ENCODE data around the gene TBC1D8B.
"Not testable (repeated sequence)": the region's sequence is repeated elsewhere in the genome, so short reads cannot be mapped to it uniquely, and the experiment has no call there.

The TBC1D8B gene
- 0.06 to 2.9 (median 0.91) reads per million in 9 experiments for total RNA-seq

DNA sequence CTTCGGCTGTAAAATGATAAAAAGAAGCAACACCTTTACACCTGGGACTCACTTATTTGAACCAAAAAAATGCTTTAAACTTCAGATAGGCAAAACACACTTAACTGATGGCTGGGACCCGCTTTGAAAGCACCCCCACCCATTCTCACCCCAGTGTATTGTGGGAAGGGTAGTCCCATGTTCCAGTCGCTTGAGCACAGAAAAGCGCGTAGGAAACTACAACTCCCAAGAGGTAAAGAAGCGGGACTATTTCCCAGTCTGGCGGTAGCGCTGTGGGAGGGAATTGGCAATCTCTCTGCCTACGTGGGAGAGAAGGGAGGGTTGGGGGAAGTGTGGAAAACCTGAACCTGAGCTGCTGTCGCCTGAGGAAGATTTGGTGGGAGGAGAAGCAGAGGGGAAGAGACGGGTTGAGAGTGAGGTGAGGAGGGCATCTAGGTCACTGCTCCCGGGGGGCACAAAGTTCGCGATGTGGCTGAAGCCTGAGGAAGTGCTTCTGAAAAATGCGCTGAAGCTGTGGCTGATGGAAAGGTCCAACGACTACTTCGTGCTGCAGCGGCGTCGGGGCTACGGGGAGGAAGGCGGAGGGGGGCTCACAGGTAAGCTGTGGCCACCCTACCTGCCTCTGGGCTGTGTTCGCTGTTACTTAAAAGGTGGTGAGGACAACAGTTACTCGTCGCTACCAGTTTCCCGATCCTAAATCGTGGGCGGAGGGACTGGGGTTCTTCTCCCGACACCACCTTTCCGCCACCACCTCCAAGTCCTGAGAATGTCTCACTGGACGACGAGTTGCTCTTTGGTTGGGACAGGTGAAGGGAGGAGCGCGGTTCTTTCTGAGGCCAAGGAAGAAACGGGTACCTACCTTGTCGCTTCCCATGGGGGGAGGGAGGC, at the start of gene TBC1D8B:
Gene TBC1D8B, plus strand, starts transcription at position 286 of the 888 bp plus-strand sequence. Its CDS starts 181 bp downstream, at position 467.
- no peak for DNase-seq
- peaks cover 40 to 45% of the 10 kb centered on the region in 2 donors for H3K27me3 Mint-ChIP-seq

DNA sequence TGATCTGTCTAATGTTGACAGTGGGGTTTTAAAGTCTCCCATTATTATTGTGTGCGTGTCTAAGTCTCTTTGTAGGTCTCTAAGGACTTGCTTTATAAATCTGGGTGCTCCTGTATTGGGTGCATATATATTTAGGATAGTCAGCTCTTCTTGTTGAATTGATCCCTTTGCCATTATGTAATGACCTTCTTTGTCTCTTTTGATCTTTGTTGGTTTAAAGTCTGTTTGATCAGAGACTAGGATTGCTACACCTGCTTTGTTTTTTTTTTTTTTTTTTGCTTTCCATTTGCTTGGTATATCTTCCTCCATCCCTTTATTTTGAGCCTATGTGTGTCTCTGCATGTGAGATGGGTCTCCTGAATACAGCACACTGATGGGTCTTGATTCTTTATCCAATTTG, 33.2 kb upstream of the TBC1D8B start:
- not testable (repeated sequence) for H3K36me3 Mint-ChIP-seq (ENCODE audit: insufficient read depth); DNase-seq; H3K4me3 Mint-ChIP-seq; H3K4me1 Mint-ChIP-seq (ENCODE audit: low read depth in 2 of 2); H3K9me3 Mint-ChIP-seq; ATAC-seq (replicated peaks); H3K27ac Mint-ChIP-seq
- peaks cover 10 to 16% of the 10 kb centered on the region in 2 donors for H3K27me3 Mint-ChIP-seq

More for the DNA sequence above, at the start of gene TBC1D8B:
- Mint-ChIP-seq H3K36me3 (ENCODE audit: insufficient read depth) (no peaks in the 10 kb centered on the region), H3K4me3 (peak within 1 kb of the TSS; percentile 76 to 78), H3K27ac (no peak within 1 kb of the TSS), H3K9me3 (no peaks in the 10 kb centered on the region), H3K4me1 (ENCODE audit: low read depth in 2 of 2) (peaks cover 4 to 7% of the 10 kb centered on the region in 2 donors)
- ATAC-seq (replicated peaks): peak; percentile 60

DNA sequence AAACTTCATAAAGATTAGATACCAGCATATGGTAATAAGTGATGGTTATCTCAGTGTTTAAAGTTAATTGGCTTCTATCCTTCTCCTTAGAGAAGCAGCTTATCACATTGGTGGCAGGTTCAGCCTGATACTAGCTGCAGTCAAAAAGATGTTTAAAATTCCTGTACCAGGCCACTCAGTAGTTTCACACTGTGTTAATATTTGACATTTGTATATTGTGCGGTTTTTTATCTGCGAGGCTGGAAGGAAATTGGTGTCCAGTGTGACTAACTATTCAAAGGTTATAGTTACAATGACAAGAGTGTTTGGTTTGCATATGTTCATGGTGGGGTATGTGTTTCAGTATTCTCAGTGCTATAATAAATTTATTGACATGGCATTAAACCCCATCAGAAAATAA, 27.5 kb upstream of the TBC1D8B start:
- Mint-ChIP-seq H3K36me3 (ENCODE audit: insufficient read depth) (no peaks in the 10 kb centered on the region), H3K27me3 (peaks cover 10 to 14% of the 10 kb centered on the region in 2 donors), H3K4me1 (ENCODE audit: low read depth in 2 of 2) (no peaks in the 10 kb centered on the region), H3K9me3 (no peaks in the 10 kb centered on the region), H3K4me3 (no peak overlapping the region), H3K27ac (no peak overlapping the region)
- no peak for ATAC-seq (replicated peaks)
- DNase-seq: no peak

- Mint-ChIP-seq H3K36me3 (ENCODE audit: insufficient read depth) (no peaks in the 10 kb centered on the region), H3K4me1 (ENCODE audit: low read depth in 2 of 2) (no peaks in the 10 kb centered on the region), H3K27ac (no peak overlapping the region), H3K9me3 (no peaks in the 10 kb centered on the region), H3K4me3 (no peak overlapping the region), H3K27me3 (peaks cover 3 to 15% of the 10 kb centered on the region in 2 donors)
- ATAC-seq (replicated peaks) (no peak), DNase-seq (no peak)
Measured at GRCh38 chrX:106780264-106780663, 22.2 kb upstream of the TBC1D8B start.

GRCh38 chrX:106780664-106781377, 21.7 kb upstream of the TBC1D8B start:
- H3K27ac Mint-ChIP-seq: no peak overlapping the region
- H3K9me3 Mint-ChIP-seq: no peaks in the 10 kb centered on the region
- no peaks in the 10 kb centered on the region for H3K36me3 Mint-ChIP-seq (ENCODE audit: insufficient read depth)
- peaks cover 8 to 20% of the 10 kb centered on the region in 2 donors for H3K27me3 Mint-ChIP-seq
- DNase-seq: no peak
- no peak for ATAC-seq (replicated peaks)
- no peaks in the 10 kb centered on the region for H3K4me1 Mint-ChIP-seq (ENCODE audit: low read depth in 2 of 2)
- no peak overlapping the region for H3K4me3 Mint-ChIP-seq

DNA sequence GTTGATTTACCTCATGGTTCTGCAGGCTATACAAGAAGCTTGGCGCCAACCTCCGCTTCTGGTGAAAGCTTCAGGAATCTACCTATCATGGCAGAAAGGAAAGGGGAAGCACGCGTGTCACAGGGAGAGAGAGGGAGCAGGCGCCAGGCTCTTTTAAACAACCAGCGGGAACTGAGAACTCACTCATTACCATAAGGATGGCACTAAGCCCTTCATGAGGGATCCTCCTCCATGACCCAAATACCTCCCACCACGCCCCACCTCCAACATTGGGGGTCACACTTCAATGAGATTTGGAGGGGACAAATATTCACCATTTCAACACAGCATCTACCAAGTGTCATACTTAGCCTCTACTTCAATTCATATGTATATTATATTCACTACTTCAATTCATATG, 18.8 kb upstream of the TBC1D8B start:
- H3K4me1 Mint-ChIP-seq (ENCODE audit: low read depth in 2 of 2): no peaks in the 10 kb centered on the region
- H3K9me3 Mint-ChIP-seq: no peaks in the 10 kb centered on the region
- DNase-seq (no peak), ATAC-seq (replicated peaks) (no peak)
- no peak overlapping the region for H3K4me3 Mint-ChIP-seq
- no peak overlapping the region for H3K27ac Mint-ChIP-seq
- no peaks in the 10 kb centered on the region for H3K36me3 Mint-ChIP-seq (ENCODE audit: insufficient read depth)
- peaks cover 18 to 24% of the 10 kb centered on the region in 2 donors for H3K27me3 Mint-ChIP-seq

DNA sequence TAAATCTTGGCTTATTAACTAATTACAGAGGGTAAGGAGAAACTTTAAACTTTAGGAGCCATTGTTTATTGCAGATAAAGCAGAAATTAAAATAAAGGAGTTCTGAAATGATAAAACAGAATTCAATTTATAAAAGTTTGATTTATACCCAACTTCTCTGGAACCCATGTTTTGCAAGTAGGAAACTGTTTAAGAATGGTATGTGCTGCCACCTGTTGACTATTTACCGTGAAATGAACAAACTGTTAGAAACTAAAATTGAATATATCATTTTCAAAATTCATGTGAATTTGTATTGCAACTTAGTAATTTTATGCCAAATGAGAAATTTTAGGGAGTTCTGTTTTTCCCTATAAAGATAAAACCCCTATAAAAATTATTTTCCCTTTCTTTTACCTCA, 11.0 kb upstream of the TBC1D8B start:
- no peaks in the 10 kb centered on the region for H3K36me3 Mint-ChIP-seq (ENCODE audit: insufficient read depth)
- no peak overlapping the region for H3K27ac Mint-ChIP-seq
- no peaks in the 10 kb centered on the region for H3K9me3 Mint-ChIP-seq
- ATAC-seq (replicated peaks): no peak
- no peak for DNase-seq
- H3K27me3 Mint-ChIP-seq: peaks cover 0 to 6% of the 10 kb centered on the region in 2 donors
- H3K4me3 Mint-ChIP-seq: no peak overlapping the region
- no peaks in the 10 kb centered on the region for H3K4me1 Mint-ChIP-seq (ENCODE audit: low read depth in 2 of 2)

- no peak overlapping the region for H3K27ac Mint-ChIP-seq
- peaks cover 4 to 7% of the 10 kb centered on the region in 2 donors for H3K4me1 Mint-ChIP-seq (ENCODE audit: low read depth in 2 of 2)
- no peaks in the 10 kb centered on the region for H3K36me3 Mint-ChIP-seq (ENCODE audit: insufficient read depth)
- peaks cover 40 to 45% of the 10 kb centered on the region in 2 donors for H3K27me3 Mint-ChIP-seq
- H3K4me3 Mint-ChIP-seq: peak overlapping the region; percentile 76 to 78
- no peak for ATAC-seq (replicated peaks)
- H3K9me3 Mint-ChIP-seq: no peaks in the 10 kb centered on the region
- DNase-seq: no peak
Measured at GRCh38 chrX:106802063-106802387, 448 bp upstream of the TBC1D8B start.

- ATAC-seq (replicated peaks): no peak
- Mint-ChIP-seq H3K9me3 (no peaks in the 10 kb centered on the region), H3K27me3 (peaks cover 0 to 7% of the 10 kb centered on the region in 2 donors), H3K4me1 (ENCODE audit: low read depth in 2 of 2) (no peaks in the 10 kb centered on the region), H3K4me3 (no peak overlapping the region), H3K36me3 (ENCODE audit: insufficient read depth) (no peaks in the 10 kb centered on the region), H3K27ac (no peak overlapping the region)
- DNase-seq: no peak
Measured at GRCh38 chrX:106811131-106811910, 8.8 kb downstream of the TBC1D8B start.

- H3K36me3 Mint-ChIP-seq (ENCODE audit: insufficient read depth); H3K4me3 Mint-ChIP-seq; H3K9me3 Mint-ChIP-seq; H3K27ac Mint-ChIP-seq; ATAC-seq (replicated peaks); H3K4me1 Mint-ChIP-seq (ENCODE audit: low read depth in 2 of 2); DNase-seq: not testable (repeated sequence)
- H3K27me3 Mint-ChIP-seq: peaks cover 0 to 11% of the 10 kb centered on the region in 2 donors
Measured at GRCh38 chrX:106812930-106813329, 10.5 kb downstream of the TBC1D8B start.

DNA sequence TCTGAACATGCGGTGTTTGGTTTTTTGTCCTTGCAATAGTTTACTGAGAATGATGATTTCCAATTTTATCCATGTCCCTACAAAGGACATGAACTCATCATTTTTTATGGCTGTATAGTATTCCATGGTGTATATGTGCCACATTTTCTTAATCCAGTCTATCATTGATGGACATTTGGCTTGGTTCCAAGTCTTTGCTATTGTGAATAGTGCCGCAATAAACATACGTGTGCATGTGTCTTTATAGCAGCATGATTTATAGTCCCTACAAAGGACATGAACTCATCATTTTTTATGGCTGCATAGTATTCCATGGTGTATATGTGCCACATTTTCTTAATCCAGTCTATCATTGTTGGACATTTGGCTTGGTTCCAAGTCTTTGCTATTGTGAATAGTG, 11.6 kb downstream of the TBC1D8B start:
- not testable (repeated sequence) for H3K4me3 Mint-ChIP-seq

GRCh38 chrX:106862972-106863688, 60.7 kb downstream of the TBC1D8B start:
- no peaks in the 10 kb centered on the region for H3K36me3 Mint-ChIP-seq (ENCODE audit: insufficient read depth)
- no peak overlapping the region for H3K27ac Mint-ChIP-seq
- H3K4me3 Mint-ChIP-seq: no peak overlapping the region
- ATAC-seq (replicated peaks): no peak
- no peaks in the 10 kb centered on the region for H3K9me3 Mint-ChIP-seq
- no peaks in the 10 kb centered on the region for H3K4me1 Mint-ChIP-seq (ENCODE audit: low read depth in 2 of 2)
- peak in 2 of 3 experiments; percentile 0 to 4 for DNase-seq
- peaks cover 21% of the 10 kb centered on the region in 2 donors for H3K27me3 Mint-ChIP-seq

More for the DNA sequence above, 11.6 kb downstream of the TBC1D8B start:
- H3K27ac Mint-ChIP-seq; H3K4me1 Mint-ChIP-seq (ENCODE audit: low read depth in 2 of 2); H3K9me3 Mint-ChIP-seq; H3K36me3 Mint-ChIP-seq (ENCODE audit: insufficient read depth); ATAC-seq (replicated peaks); DNase-seq; H3K27me3 Mint-ChIP-seq: not testable (repeated sequence)

DNA sequence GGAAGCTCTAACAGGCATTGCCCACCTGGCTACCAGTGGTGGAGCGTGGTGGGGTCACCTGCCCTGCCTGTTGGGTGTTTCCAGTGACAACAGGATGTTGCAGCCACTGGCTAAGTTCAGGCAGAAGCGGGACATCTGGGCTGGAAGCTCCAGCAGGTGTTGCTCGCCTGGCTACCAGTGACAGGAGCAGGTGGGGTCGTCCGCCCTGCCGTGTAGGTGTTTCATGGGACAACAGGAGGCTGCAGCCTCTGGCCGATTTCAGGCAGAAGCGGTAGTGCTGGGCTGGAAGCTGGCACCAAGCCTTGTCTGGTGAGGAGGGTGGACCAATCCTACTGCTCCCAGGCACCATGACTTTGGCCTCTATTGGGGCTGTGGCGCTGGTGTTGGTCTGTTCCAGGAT, 61.2 kb downstream of the TBC1D8B start:
- Mint-ChIP-seq H3K36me3 (ENCODE audit: insufficient read depth) (no peaks in the 10 kb centered on the region), H3K27me3 (peaks cover 21% of the 10 kb centered on the region in 2 donors), H3K9me3 (no peaks in the 10 kb centered on the region), H3K4me3 (no peak overlapping the region), H3K27ac (no peak overlapping the region), H3K4me1 (ENCODE audit: low read depth in 2 of 2) (no peaks in the 10 kb centered on the region)
- DNase-seq: no peak
- ATAC-seq (replicated peaks): no peak
